Activated CD4-positive, alpha-beta T cell treated with anti-CD3 and anti-CD28 coated beads, Interleukin-2, amount 10 ng/mL, durations not matched to agents 7 days and 5 days (primary cell): ENCODE measurements around the gene CD7. TPM values are rescaled to one million over a fixed set of nuclear protein-coding genes. Genes with fewer than 3 reads are reported as not detected.

Experiments used
- CTCF ChIA-PET: fragments of 350-600 bp; sonication (Branson Sonifier 250); formaldehyde crosslinking; loops from one replicate; lab custom pipeline; 2021; ENCODE audit warnings: antibody characterized with exemption; lab: Charles Lee
- POLR2A ChIA-PET: fragments of 350-600 bp; sonication (Branson Sonifier 250); formaldehyde crosslinking; loops from one replicate; lab custom pipeline; 2021; ENCODE audit warnings: antibody characterized with exemption; lab: Charles Lee
- DNase-seq: peaks from one replicate; pipeline ENCODE4 v3.0.0-alpha.2; 2020
- H3K27ac Mint-ChIP-seq: one replicate; pipeline ENCODE4 v1.8.0; 2021; ENCODE audit warnings: mild to moderate bottlenecking, moderate library complexity, mixed read lengths
- H3K27me3 Mint-ChIP-seq: one replicate; pipeline ENCODE4 v1.8.0; 2021; ENCODE audit warnings: mixed read lengths
- H3K36me3 Mint-ChIP-seq: one replicate; pipeline ENCODE4 v1.8.0; 2021; ENCODE audit warnings: low read depth, mixed read lengths
- H3K4me1 Mint-ChIP-seq: one replicate; pipeline ENCODE4 v1.8.0; 2021; ENCODE audit warnings: mixed read lengths
- H3K4me3 Mint-ChIP-seq: one replicate; pipeline ENCODE4 v1.8.0; 2021; ENCODE audit warnings: mild to moderate bottlenecking, moderate library complexity, mixed read lengths
- H3K9me3 Mint-ChIP-seq: one replicate; pipeline ENCODE4 v1.8.0; 2021; ENCODE audit warnings: mixed read lengths
- total RNA-seq, 2 experiments: library from RNA; stranded (reverse); gene quantifications; one replicate each; pipeline ENCODE4 v1.2.3, GENCODE V29; 2021

CD7 gene
- total RNA-seq, 2 experiments from 2014 or later = 285 to 292 TPM

DNA sequence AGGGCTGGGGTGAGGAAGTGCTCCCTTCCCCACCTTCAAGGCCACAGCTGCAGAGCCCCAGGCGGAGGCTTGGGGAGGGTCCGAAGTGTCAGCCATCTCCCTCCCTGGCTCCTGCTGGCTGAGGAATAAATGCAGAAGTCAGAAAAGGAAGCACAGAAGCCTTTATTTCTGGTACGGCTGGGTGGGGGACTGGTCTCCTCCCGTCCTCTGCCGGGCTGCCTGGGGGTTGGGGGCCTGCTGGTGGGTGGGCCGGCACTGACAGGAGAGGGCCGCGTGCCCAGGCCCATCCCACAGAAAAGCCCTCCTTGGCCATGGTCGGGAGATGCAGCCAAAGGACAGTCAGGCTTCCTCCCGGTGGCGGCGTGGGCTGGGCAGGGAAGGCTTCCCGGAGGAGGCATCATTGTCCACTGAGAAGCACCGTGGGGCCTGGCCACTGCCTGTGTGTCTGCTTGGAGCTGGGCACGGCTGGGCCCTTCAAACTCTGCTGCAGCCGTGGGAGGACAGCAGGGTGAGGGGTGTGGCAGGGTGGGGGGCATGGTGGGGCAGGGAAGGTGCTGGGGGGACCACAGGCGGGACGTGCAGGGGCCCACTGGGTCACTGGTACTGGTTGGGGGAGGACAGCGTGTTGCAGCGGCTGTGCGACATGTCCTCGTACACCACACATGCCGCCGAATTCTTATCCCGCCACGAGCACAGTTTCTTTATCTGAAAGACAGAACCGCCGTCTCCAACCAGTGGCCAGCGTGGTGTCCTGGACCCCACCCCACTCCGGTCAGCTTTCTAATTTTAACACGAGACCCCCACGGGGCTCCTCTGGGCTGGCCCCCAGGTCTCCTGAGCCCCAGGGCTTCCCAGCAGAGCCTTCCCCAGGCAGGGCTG, 2.4 kb downstream of the CD7 start:
- H3K4me3 Mint-ChIP-seq = no peak overlapping the region
- ChIA-PET CTCF (no interaction called here), POLR2A (no interaction called here)
- H3K27me3 Mint-ChIP-seq = no peaks in the 10 kb centered on the region
- H3K9me3 Mint-ChIP-seq = no peaks in the 10 kb centered on the region
- H3K4me1 Mint-ChIP-seq = peaks cover 17% of the 10 kb centered on the region
- peaks cover 19% of the 10 kb centered on the region for H3K36me3 Mint-ChIP-seq
- no peak for DNase-seq
- H3K27ac Mint-ChIP-seq = peak overlapping the region; percentile 87

DNA sequence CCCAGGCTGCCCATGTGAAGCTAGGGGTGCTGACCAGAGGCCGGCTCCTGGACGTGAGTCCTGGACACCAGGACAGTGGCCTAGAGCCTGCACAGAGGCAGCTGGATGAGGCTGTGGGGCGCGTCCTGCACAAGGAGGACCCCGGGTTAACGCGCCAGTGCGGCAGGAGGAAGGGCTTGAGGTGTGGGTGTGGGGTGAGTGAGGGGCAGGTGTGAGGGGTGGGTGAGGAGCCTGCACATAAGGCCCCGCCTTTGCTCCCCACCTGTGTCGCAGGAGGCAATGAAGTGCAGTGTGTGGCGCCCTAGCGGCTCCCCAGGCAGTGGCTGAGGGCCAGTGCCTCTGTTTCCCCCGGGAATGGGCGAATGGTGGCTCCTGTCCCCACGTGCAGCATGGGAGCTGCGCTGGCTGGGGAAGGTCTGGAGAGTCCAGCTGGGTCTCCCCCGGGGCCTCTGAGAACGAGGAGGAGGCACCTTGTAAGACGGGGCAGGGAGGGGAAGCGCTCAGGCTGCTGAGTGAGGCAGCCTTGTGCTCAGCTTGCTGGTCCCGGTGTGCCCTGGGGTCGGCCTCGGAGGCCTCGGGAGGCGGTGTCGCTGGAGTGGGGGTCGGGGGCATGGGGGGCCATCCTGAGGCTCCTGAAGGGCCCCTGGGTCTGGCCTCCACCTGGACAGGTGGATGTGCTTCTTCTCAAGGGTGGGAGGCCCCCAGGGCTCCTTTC, 3.2 kb downstream of the CD7 start:
- Mint-ChIP-seq H3K36me3 (peaks cover 19% of the 10 kb centered on the region), H3K4me3 (peak overlapping the region; percentile 45), H3K27ac (peak overlapping the region; percentile 31), H3K9me3 (no peaks in the 10 kb centered on the region), H3K27me3 (no peaks in the 10 kb centered on the region), H3K4me1 (peaks cover 17% of the 10 kb centered on the region)
- ChIA-PET CTCF (interaction anchor here (1.0 kb wide), 1 partner anchor 10 kb away, joined by 3 read pairs; no protein-coding TSS in a partner anchor), POLR2A (no interaction called here)
- no peak for DNase-seq

GRCh38 chr17:82313195-82314011, 4.0 kb downstream of the CD7 start:
- H3K4me3 Mint-ChIP-seq = no peak overlapping the region
- peaks cover 19% of the 10 kb centered on the region for H3K36me3 Mint-ChIP-seq
- no peaks in the 10 kb centered on the region for H3K9me3 Mint-ChIP-seq
- H3K27me3 Mint-ChIP-seq = peaks cover 2% of the 10 kb centered on the region
- H3K27ac Mint-ChIP-seq = no peak overlapping the region
- peaks cover 21% of the 10 kb centered on the region for H3K4me1 Mint-ChIP-seq
- DNase-seq = no peak
- ChIA-PET POLR2A (no interaction called here), CTCF (interaction anchor here (1.0 kb wide), 1 partner anchor 10 kb away, joined by 3 read pairs; no protein-coding TSS in a partner anchor)

- DNase-seq = no peak
- Mint-ChIP-seq H3K4me1 (peaks cover 24% of the 10 kb centered on the region), H3K36me3 (peaks cover 19% of the 10 kb centered on the region), H3K27ac (no peak overlapping the region), H3K27me3 (peaks cover 2% of the 10 kb centered on the region), H3K4me3 (no peak overlapping the region), H3K9me3 (no peaks in the 10 kb centered on the region)
- ChIA-PET POLR2A (no interaction called here), CTCF (interaction anchor here (0.9 to 2.0 kb wide), 2 partner anchors 9 to 68 kb away, joined by 3 to 7 read pairs; no protein-coding TSS in a partner anchor)
Observed at GRCh38 chr17:82311971-82312370, 5.4 kb downstream of the CD7 start.

- H3K9me3 Mint-ChIP-seq = no peaks in the 10 kb centered on the region
- no peak for DNase-seq
- peaks cover 2% of the 10 kb centered on the region for H3K27me3 Mint-ChIP-seq
- CTCF ChIA-PET = interaction anchor here (0.9 to 2.0 kb wide), 2 partner anchors 10 to 67 kb away, joined by 3 to 7 read pairs; no protein-coding TSS in a partner anchor
- H3K36me3 Mint-ChIP-seq = peaks cover 14% of the 10 kb centered on the region
- H3K4me1 Mint-ChIP-seq = peaks cover 32% of the 10 kb centered on the region
- no peak overlapping the region for H3K27ac Mint-ChIP-seq
- H3K4me3 Mint-ChIP-seq = no peak overlapping the region
- POLR2A ChIA-PET = no interaction called here
Observed at GRCh38 chr17:82310877-82311276, 6.5 kb downstream of the CD7 start.

- peaks cover 36% of the 10 kb centered on the region for H3K4me1 Mint-ChIP-seq
- no peak overlapping the region for H3K27ac Mint-ChIP-seq
- peaks cover 2% of the 10 kb centered on the region for H3K27me3 Mint-ChIP-seq
- H3K36me3 Mint-ChIP-seq = peaks cover 7% of the 10 kb centered on the region
- H3K9me3 Mint-ChIP-seq = no peaks in the 10 kb centered on the region
- CTCF ChIA-PET = interaction anchor here (0.9 to 2.0 kb wide), 3 partner anchors 10 to 66 kb away, joined by 3 to 7 read pairs (median 4); no protein-coding TSS in a partner anchor
- POLR2A ChIA-PET = no interaction called here
- no peak overlapping the region for H3K4me3 Mint-ChIP-seq
- DNase-seq = no peak
Observed at GRCh38 chr17:82309656-82310570, 7.5 kb downstream of the CD7 start.

GRCh38 chr17:82305727-82306300, 11.6 kb downstream of the CD7 start:
- POLR2A ChIA-PET = no interaction called here
- Mint-ChIP-seq H3K27ac (no peak overlapping the region), H3K36me3 (no peaks in the 10 kb centered on the region), H3K27me3 (peaks cover 2% of the 10 kb centered on the region), H3K4me1 (peaks cover 65% of the 10 kb centered on the region), H3K9me3 (no peaks in the 10 kb centered on the region), H3K4me3 (no peak overlapping the region)
- no peak for DNase-seq
- CTCF ChIA-PET = interaction anchor here (0.7 to 5.7 kb wide), 7 partner anchors 8 to 275 kb away, joined by 3 to 31 read pairs (median 4); partner anchors contain the start of gene CD7

DNA sequence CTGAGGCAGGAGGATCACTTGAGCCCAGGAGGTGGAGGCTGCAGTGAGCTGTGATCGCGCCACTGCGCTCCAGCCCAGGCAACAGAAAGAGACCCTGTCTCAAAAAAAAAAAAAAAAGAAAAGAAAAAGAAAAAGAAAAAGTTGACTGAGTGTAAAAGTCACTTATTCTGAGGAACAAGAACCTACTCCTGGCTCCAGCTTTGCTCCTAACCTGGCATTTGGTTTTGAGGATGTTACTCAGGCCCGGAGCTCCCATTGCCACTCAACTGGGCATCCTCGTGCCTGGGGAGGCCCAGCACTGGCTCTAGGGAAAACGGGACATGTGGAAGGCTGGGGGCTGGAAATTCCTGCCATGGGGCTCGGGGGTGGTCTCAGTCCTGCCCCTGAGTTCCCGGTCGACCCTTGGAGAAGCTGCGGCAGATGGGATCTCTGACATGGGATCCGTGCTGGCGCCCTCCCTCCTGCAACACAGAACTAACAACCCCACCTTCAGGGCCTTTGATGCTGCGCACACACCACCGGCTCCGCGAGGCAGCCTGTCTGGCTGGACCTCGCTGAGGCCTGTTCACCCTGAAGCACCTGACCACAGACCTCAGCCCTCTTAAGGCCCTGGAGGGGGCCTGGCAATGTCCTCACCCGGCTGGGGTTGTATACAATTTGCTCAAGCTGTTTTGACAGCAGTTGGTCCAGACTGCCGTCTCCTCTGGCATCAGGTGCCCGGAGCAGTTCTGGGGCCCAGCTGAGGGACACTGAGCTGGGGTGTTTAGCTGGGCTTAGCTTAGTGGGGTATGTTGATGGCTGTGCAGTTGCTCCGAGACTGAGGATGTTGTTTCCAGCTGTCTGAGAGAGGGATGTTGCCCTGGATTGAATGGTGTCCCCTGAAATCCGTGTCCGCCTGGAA, 12.3 kb downstream of the CD7 start:
- H3K4me1 Mint-ChIP-seq = peaks cover 71% of the 10 kb centered on the region

GRCh38 chr17:82303944-82304808, 13.2 kb downstream of the CD7 start:
- Mint-ChIP-seq H3K9me3 (no peaks in the 10 kb centered on the region), H3K27ac (peak overlapping the region; percentile 100), H3K27me3 (peaks cover 2% of the 10 kb centered on the region), H3K4me1 (peaks cover 80% of the 10 kb centered on the region), H3K4me3 (peak overlapping the region; percentile 70), H3K36me3 (no peaks in the 10 kb centered on the region)
- POLR2A ChIA-PET = interaction anchor here (1.8 kb wide), 1 partner anchor 11 kb away, joined by 7 read pairs; no protein-coding TSS in a partner anchor
- CTCF ChIA-PET = interaction anchor here (0.5 to 7.7 kb wide), 9 partner anchors 8 to 49 kb away, joined by 3 to 58 read pairs (median 3); partner anchors contain the start of gene CD7
- no peak for DNase-seq

More for the DNA sequence above, 12.3 kb downstream of the CD7 start:
- ChIA-PET CTCF (interaction anchor here (0.6 to 7.7 kb wide), 7 partner anchors 7 to 1079 kb away, joined by 3 to 58 read pairs (median 3); partner anchors contain the start of gene CD7), POLR2A (interaction anchor here (0.6 kb wide), 1 partner anchor 216 kb away, joined by 3 read pairs; no protein-coding TSS in a partner anchor)
- no peak for DNase-seq
- H3K4me3 Mint-ChIP-seq = no peak overlapping the region
- peaks cover 2% of the 10 kb centered on the region for H3K27me3 Mint-ChIP-seq
- peak overlapping the region; percentile 31 for H3K27ac Mint-ChIP-seq
- no peaks in the 10 kb centered on the region for H3K36me3 Mint-ChIP-seq
- no peaks in the 10 kb centered on the region for H3K9me3 Mint-ChIP-seq
